Ecto neural progenitor cell (in vitro differentiated cells): ENCODE data around the gene TMPRSS12.
"Not testable (repeated sequence)": the region's sequence is repeated elsewhere in the genome, so short reads cannot be mapped to it uniquely, and the experiment has no call there.

Source experiments
- DNase-seq: peaks from one replicate; pipeline ENCODE4 v3.0.0-alpha.2; 2018; ENCODE audit warnings: low spot score

The TMPRSS12 gene, protein sequence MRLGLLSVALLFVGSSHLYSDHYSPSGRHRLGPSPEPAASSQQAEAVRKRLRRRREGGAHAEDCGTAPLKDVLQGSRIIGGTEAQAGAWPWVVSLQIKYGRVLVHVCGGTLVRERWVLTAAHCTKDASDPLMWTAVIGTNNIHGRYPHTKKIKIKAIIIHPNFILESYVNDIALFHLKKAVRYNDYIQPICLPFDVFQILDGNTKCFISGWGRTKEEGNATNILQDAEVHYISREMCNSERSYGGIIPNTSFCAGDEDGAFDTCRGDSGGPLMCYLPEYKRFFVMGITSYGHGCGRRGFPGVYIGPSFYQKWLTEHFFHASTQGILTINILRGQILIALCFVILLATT

DNA sequence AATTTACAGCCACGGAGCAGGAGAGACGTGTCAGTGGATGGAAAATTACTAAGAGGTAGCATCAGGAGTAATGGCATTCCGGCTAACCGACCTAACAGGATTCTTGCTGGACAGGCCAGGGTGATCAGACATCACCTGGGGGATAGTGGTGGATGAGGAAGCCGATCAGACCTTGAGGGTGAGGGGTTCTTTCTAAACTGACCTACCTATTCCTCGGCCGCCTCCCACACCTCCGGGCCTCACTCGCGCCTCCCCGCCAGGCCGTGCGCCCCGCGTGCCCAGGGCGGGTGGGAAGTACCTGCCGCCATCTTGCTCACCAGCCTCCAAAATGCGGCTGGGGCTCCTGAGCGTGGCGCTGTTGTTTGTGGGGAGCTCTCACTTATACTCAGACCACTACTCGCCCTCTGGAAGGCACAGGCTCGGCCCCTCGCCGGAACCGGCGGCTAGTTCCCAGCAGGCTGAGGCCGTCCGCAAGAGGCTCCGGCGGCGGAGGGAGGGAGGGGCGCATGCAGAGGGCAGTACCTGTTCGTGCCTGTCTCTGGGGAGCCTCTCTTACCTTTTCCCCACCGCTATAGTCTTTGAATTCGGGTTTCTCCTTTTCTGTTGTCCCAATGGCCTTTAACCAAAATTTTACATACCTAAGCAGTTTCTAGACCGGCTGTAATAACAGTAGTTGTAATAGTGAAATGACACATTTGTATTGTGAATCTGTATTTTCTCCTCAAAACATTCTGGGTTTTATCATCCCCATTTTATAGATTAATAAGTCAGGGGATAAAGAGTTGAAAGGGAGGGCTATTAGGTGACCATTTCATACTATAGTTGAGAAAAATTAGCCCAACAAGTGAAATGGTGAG lies at the start of gene TMPRSS12:
TMPRSS12 (plus strand) TSS at position 290 of the 857 bp plus-strand sequence; CDS start at position 329, 39 bp downstream.
- DNase-seq: peak; percentile 81

DNA sequence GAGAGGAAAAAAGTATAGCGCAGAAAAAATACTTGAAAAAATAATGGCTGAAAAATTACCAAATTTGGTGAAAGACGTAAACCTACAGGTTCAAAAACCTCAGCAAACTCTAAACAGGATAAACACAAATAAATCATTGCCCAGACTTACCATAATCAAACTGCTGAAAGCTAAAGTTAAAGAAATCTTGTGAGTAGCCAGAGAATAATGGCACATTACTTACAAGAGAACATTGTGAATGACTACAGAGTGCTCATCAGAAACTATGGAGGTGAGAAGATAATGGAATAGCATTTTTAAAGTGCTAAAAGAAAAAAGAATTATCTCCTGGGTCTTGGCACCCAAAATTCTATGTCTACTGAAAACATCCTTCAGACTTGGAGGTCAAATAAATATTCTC lies 42.8 kb upstream of the TMPRSS12 start:
- DNase-seq: no peak

DNA sequence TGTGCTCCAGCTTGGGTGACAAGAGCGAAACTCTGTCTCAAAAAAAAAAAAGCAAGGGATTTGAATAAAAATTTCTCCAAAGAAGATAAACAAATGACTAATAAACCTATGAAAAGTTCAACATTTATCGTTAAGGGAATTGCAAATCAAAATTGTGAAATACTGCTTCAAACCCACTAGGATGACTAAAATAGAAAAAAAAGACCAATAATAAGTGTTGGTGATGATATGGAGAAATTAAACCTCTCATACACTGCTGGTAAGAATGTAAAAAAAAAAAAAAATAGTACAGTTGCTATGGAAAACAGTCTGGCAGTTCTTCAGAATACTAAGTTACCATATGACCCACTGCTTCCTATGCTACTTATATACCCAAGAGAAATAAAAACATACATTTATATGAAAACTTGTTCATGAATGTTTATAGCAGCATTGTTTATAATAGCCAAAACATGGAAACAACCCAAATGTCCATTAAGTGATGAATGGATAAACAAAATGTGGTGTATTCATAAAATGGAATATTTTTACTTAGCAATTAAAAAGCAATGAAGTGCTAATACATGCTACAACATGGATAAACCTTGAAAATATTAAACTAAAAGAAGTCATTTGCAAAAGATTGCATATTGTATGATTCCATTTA lies 39.4 kb upstream of the TMPRSS12 start:
- DNase-seq: no peak

DNA sequence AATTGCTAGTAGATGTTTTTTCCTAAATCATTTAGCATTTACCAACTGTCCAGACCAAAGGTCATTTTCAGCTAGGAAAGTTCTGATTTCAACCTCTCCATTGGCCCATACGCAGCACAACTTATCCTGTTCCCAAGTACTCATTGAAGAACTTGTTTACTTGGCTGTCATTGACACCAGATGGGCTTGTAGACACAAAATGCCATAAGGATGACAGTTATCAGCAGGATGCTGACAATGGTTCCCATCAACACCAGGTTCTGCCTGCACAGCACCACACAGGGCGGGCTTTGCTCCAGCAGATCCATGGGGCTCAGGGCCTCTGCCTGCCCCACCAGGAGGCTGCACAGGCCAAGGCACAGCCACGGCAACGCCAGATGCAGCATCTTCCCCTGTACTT lies 36.5 kb upstream of the TMPRSS12 start:
- no peak for DNase-seq

DNA sequence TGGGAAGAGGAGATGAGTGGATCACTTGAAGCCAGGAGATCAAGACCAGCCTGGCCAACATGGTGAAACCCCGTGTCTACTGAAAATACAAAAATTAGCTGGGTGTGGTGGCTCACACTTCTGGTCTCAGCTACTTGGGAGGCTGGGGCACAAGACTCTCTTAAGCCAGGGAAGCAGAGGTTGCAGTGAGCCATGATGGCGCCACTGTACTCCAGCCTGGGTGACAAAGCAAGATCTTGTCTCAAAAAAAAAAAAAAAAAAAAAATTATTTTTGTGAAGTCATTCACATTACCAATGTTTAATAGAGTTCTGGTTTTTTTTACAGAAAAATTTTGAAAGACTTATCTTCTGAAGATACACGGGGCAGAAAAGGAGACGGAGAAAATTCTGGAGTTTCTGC lies 33.6 kb upstream of the TMPRSS12 start:
- DNase-seq: not testable (repeated sequence)

DNA sequence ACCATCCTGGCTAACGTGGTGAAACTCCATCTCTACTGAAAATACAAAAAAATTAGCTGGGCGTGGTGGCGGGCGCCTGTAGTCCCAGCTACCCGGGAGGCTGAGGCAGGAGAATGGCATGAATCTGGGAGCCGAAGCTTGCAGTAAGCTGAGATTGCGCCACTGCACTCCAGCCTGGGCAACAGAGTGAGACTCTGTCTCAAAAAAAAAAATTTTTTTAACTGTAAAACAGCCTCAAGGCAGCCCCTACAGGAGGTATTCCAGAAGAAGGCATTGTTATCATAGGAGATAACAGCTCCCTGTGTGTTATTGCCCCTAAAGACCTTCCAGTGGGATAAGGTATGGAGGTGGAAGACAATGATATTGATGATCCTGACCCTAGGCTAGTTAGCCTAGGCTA lies 27.8 kb upstream of the TMPRSS12 start:
- not testable (repeated sequence) for DNase-seq

DNA sequence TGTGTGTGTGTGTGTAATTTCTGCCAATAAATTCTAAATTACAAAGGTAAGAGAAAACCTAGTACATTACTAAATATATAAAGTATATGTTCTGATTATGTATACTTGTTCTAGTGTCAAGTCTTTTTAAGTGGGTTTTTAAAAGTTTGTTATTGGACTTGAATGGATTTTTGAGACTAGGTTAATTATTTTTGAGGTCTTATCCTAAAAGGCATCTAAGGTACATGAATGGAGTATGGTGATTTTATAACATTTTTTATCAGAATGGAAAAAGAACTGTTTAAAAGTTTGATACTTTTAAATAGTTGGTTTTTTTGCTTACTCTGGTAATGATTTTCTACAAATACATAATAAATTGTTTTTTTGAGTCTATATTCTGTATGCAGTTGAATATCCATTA lies 22.5 kb upstream of the TMPRSS12 start:
- no peak for DNase-seq

DNA sequence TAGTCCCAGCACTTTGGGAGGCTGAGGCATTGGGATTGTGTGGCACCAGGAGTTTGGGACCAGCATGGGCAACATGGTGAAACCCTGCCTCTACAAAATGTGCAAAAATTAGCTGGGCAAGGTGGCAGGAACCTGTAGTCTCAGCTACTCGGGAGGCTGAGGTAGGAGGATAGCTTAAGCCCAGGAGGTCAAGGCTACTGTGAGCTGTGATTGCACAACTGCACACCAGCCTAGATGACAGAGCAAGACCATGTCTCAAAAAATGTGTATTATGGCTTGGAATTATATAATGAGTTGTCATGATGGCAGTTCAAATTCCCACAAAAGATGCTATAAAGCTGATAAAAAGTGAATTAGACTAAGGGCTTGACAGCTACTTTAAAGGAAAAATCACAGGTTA lies 20.6 kb upstream of the TMPRSS12 start:
- DNase-seq: no peak

DNA sequence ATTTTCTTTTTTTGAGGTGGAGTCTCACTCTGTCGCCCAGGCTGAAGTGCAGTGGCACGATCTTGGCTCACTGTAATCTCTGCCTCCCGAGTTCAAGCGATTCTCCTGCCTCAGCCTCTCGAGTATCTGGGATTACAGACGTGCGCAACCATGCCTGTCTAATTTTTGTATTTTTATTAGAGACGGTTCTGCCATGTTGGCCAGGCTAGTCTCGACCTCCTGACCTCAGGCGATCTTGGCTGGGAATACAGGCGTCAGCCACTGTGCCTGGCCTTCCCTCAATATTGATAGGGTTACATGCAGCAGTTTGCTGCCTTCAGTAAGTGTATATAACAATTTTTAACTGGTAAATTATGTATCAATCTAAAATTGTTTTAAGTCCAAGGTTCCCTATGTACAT lies 19.0 kb upstream of the TMPRSS12 start:
- not testable (repeated sequence) for DNase-seq

DNA sequence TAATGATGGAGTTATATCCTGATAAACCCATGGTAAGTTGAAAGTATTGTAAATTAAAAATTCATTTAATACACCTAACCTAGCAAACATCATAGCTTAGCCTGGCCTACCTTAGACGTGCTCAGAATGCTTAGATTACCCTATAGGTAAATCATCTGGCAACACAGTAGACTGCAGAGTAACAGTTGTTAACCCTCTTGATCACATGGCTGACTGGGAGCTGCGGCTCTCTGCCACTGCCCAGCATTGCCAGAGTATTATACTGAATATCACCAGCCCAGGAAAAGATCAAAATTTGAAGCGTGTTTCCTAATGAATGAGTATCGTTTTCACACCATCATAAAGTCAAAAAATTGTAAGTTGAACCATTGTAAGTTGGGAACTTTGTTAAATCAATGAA lies 17.8 kb upstream of the TMPRSS12 start:
- no peak for DNase-seq

DNA sequence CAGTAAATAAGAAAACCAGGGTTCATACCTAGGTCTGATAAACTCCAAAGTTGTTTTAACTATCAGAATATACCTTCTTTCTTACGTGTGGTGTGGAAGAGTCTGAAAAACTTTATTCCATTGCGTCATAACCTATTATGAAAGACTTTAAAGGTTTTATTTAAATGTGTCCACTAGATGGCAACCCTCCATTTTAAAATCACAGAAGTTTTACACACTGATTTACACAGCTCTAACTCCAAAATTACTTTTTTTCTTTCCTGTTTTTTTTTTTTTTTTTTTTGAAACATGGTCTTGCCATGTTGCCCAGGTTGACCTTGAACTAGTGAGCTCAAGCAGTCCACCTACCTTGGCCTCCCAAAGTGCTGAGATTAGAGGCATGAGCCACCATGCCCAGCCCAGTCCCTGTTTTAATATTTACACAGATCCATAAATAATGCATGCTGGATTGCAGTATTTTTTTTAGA lies 17.3 kb upstream of the TMPRSS12 start:
- DNase-seq: no peak

DNA sequence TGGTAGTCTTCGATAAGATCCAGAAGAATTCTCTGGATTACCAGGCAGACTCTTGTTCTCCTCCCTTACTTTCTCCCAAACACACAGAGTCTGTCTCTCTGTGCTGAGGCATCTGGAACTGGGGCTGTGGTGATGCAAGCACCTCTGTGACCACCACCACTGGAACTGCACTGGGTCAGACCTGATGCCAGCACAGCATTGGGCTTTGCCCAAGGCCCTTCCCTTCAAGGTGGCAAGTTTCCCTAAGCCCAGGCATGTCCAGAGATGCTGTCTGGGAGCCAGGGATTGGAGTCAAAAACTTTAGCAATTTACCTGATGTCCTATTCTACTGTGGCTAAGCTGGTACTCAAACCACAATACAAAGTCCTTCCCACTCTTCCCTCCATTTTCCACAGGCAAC lies 14.6 kb upstream of the TMPRSS12 start:
- DNase-seq: no peak

DNA sequence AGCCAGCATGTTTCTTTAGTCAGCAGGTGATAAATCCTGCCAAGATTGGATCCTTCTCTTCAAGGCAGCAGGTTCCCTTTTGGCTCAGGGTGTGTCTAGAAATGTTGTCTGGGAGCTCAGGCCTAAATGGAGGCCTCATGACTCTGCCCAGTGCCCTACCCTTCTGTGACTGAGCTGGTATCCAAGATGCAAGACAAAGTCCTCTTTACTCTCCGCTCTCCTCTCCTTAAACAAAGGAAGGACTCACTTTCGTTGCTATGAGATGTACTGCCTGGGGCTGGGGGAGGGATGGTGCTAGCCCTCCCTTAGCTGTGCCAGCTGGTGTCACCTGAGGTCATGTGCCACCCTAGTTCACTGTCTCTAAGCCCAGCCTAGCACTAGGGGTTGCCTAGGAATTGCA lies 13.8 kb upstream of the TMPRSS12 start:
- no peak for DNase-seq

DNA sequence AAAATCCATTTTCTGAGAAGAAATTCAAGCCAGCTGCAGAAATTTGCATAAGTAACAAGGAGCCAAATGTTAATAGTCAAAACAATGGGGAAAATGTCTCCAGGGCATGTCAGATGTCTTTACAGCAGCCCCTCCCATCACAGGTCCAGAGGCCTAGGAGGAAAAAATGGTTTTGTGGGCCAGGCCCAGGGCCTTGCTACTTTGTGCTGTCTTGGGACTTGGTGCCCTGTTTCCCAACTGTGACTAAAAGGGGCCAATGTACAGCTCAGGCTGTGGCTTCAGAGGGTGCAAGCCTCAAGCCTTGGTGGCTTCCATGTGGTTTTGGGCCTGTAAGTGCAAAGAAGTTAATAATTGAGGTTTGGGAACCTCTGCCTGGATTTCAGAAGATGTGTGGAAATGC lies 8.9 kb upstream of the TMPRSS12 start:
- not testable (repeated sequence) for DNase-seq

DNA sequence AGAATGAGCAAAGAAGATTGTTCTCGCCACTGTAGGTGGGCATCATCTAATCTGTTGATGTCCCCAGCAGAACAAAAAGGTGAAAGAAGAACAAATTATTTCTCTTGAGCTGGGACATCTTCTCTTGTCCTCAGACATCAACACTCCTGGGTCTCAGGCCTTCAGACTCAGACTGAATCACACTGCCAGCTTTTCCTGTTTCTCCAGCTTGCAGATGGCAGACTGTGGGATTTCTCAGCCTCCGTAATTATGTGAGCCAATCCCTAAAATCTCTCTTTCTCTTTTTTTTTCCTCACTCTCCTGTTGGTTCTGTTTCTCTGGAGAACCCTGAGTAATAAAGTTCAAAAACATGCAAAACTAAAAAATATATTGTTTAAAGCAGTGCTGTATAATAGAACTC lies 3.7 kb upstream of the TMPRSS12 start:
- no peak for DNase-seq

DNA sequence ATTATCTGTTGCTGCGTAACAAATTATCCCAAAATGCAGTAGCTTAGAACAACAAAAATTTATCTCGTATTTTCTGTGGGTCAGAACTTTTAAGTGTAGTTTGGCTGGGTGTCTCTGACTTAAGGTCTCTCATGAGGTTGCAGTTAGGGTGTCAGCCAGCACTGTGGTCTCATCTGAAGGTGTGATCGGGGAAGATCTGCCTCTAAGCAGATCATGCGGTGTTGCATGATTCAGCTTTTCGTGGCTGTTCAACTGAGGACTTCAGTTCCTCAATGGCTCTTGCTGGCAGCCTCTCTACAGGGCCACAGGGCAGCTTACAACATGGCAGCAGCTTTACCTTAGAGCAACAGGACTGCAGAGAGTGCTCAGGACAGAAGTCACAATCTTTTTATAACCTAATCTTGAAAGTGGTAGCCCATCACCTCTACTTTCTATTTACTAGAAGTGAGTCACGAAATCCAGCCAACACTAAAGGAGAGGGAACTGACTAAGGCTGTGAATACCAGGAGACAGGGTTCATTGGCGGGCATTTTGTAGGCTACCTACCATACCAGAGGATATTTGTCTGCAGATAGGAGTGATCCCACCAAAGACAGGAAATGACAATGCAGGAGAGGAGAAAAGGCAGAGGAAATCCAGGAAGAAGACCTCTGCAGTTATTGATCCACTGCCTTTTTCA lies 1.8 kb upstream of the TMPRSS12 start:
- no peak for DNase-seq

DNA sequence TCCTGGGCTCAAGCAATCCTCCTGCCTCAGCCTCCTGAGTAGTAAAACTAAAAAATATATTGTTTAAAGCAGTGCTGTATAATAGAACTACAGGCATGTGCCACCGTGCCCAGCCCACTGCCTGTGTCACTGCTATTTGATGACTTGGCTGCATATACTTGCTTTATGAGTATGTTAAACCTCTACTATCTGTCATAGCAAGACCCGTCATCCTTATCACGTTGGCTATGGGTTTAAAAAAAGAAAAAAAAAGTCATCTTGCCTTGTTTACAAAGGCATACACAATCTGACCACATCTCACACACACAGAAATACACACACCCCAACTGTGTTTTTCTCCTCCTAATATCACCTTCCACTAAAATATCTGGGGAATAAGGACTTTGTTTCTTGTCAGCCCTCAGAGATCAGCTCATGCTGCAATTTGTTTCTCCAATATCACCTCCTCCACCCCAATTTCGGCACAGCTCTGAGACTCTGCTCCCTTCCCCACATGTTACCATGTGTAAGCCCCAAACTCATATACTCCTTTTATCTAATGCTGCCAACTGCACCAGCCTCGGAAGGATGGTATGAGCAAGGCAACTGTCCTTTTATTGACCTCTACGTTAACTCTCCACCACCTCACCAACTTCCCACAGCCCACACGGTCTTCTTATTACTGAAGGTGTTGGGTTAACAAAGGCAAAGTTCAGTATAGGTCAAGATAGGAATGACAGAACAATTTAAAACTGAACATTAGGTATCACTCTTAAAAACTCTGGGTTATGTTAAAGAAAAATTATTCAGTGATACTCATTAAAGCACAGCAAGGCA lies 802 bp upstream of the TMPRSS12 start:
- DNase-seq: no peak

DNA sequence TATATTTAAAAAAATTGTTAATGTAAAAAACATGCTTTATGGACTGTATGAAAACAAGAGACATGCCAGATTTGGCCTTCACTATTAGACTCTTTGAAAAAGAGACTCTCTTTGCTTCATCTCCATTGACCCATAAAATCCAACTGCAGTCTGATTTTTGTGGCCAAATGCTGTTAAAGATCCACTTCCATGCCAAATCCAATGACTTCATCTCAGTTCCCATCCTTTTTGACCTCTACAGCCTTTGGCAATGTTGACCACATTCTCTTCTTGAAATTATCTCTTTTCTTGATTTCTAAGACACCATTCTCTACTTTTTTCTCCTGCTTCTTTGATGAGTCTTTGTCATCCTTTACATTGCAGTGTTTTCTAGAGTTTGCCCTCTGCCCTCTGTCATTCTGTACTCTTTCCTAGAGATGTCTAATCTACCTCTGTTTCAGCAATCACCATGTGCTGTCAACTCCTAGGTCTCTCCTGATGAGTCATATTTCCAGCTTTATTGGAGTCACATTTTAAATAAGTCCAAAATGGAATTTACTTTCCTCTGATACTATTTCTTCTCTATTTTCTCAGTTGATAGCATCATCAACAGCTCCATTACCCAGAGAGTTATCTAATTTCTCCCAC lies 2.4 kb downstream of the TMPRSS12 start:
- DNase-seq: no peak

DNA sequence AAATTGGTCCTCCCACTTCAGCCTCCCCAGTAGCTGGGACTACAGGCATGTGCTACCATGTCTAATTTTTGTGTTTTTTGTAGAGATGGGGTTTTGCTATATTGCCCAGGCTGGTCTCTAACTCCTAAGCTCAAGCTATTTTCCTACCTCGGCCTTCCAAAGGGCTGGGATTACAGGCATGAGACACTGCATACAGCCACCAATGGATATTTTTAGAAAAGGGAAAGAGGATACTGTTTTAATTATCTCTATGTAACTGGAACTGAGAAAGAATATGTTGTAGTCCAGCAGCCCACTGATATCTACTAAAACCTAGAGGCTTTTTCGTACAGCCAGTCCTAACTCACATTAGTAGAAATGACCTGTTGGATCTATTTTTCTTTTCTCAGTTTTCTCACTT lies 6.2 kb downstream of the TMPRSS12 start:
- DNase-seq: no peak

DNA sequence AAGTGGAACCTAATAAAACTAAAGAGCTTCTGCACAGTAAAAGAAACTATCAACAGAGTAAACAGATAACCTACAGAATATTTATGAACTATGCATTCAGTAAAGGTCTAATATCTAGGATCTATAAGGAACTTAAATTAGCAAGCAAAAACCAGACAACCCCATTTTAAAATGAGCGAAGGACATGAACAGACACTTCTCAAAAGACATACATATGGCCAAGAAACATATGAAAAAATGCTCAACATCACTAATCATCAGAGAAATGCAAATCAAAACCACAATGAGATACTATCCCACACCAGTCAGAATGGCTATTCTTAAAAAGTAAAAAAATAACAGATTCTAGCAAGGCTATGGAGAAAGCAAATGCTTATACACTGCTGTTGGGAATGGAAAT lies 12.5 kb downstream of the TMPRSS12 start:
- DNase-seq: not testable (repeated sequence)

DNA sequence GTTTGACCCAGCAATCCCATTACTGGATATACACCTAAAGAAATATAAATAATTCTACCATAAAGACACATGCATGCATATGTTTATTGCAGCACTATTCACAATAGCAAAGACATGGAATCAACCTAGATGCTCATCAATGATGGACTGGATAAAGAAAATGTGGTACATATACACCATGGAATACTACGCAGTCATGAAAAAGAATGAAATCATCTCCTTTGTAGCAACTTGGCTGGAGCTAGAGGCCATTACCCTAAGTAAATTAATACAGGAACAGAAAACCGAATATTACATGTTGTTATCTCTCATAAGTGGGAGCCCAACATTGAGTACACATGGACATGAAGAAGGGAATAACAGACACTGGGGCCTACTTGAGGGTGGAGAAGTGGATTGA lies 13.0 kb downstream of the TMPRSS12 start:
- DNase-seq: not testable (repeated sequence)
